ENCODE results near the gene TNP2.
"Not testable (repeated sequence)": the region's sequence is repeated elsewhere in the genome, so short reads cannot be mapped to it uniquely, and the experiment has no call there.

The TNP2 gene

DNA sequence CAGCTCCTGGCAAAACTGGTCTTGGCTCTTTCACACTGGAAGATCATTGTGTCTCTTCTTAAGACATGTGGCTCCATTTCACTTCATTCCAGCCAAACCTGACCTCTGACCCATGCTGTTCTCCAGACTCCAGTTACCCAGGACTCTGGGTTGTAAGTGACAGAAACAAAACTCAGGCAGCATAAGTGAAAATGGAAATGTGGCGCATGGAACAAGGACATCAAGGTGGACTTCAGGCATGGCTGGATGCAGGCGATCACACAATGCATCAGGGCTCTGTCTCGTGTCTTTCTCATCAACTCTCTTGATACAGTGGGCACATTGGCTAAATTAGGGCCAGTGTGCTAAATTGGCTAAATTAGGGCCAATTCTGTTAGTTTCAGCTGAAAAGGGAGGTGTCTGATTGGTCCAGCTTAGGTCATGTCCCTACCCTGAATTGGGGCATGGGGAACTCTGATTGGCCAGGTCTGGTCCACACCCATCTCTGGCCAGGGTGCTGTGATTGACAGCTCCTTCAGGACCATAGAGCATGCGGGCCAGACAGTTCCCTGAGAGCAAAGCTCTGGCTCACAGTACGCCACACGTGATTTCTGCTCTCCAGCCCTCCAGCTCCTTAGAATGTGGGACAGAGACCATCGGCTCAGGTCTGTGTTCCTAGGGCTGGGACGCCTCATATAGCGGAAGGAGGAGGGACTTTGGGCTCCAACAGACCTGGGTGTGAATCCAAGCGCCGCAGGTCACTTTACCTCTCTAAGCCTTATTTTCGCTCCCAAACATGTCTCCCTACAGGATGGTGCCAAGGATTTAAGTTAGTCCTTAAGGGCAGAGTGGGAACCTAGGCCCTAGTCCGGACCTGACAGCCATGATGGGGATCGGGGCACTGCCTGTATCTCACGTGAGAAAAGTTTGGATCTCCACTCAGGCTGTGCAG is 30.6 kb downstream of the TNP2 start:
- DNase-seq = no peak

DNA sequence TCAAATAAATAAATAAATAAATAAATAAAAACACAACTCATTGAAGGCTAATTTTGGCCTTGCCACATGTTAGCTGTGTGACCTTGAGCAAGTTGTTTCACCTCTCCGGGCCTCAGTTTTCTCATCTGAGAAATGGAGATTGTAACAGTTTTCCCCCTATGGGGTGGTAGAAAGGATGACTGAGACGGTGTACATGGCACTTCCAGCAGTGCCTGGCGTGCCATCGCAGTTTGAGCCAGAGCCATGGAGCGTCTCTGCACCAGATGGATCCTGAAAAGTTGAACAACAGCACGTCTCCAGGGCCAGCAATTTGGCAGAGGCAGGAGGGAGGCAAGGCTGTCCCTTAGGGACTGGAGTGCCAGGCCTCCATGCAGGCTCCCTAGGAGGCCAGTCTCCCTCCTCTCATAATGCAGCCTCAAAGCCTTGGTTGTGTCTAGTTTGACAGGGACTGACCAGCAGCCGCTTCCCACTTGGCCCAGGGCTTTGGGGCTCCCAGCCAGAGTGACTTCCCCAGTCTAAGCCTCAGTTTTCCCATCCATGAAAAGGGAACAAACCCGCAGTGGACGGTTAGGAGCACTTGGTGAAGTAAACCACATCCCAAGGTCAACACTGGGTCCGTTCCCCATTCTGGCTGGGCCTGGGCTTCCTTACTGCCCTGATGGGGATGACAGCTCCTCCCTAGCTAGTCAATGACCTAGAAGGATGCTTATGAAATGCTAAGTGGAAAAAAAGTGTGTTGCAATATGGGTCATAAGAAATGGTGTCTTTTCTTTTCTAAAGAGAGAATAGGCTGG is 32.5 kb downstream of the TNP2 start:
- no peak for DNase-seq

DNA sequence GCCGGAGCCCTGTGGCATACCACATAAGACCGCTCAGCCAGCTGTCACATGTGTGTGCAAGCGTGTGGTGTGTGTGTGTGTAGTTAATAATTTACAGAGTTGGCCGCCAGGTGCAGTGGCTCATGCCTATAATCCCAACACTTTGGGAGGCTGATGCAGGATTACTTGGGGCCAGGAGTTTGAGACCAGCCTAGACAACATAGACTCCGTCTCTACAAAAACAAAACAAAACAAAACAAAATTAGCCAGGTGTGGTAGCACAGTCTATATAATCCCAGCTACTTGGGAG is 33.5 kb downstream of the TNP2 start:
- DNase-seq = no peak

DNA sequence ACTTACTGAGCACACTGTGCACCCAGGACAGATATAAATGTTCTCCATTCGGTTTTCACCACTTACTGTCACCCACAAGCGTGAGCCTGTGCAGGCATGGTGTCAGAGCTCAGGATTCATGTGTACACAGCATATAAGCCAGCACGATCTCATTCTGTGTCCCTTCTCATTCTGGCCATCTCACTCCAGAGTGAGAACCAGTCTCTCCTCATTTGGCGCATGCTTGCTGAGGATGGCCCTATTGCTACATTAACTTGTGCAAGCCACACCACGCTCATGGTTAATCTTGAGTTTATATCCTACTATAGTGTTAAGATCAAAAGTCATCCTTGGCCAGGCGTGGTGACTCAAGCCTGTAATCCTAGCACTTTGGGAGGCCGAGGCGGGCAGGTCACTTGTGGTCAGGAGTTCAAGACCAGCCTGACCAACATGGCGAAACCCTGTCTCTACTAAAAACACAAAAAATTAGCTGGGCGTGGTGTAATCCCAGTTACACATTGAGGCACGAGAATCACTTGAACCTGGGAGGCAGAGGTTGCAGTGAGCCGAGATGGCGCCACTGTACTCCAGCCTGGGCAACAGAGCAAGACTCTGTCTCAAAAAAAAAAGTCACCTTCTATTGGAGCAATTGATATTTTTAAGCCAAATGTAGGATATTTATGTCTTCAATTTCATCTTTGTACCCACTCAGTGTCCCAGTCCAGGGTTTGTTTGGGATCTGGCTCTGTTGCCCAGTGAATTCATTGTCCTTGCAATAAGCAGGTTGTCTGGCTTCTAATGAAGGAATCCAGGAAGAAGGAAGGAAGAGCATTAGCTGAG is 34.0 kb downstream of the TNP2 start:
- no peak for DNase-seq

DNA sequence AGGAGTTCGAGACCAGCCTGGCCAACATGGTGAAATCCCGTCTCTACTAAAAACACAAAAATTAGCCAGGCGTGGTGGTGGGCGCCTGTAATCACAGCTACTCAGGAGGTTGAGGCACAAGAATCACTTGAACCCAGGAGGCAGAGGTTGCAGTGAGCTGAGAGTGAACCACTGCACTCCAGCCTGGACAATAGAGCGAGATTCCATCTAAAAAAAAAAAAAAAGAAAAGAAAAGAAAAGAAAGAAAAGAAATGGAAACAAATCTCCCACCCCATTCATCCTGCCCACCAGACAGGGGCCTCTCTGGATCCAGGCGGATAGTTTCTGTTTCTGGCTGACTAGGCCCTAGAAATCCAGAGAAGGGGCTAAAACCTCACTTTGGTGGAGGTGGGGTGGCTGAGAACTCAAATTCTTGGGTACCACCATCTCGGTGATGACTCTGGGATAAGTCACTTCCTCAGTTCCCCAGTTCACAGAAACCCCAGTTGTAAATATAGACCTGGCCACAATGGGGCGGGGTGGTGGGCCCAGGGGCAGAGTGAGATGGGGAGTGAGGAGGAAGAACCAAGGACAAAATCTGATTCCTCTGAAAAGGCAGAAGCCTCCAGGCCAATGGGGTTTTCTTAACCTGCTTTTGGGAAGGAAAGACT is 35.3 kb downstream of the TNP2 start:
- peak; percentile 47 for DNase-seq

DNA sequence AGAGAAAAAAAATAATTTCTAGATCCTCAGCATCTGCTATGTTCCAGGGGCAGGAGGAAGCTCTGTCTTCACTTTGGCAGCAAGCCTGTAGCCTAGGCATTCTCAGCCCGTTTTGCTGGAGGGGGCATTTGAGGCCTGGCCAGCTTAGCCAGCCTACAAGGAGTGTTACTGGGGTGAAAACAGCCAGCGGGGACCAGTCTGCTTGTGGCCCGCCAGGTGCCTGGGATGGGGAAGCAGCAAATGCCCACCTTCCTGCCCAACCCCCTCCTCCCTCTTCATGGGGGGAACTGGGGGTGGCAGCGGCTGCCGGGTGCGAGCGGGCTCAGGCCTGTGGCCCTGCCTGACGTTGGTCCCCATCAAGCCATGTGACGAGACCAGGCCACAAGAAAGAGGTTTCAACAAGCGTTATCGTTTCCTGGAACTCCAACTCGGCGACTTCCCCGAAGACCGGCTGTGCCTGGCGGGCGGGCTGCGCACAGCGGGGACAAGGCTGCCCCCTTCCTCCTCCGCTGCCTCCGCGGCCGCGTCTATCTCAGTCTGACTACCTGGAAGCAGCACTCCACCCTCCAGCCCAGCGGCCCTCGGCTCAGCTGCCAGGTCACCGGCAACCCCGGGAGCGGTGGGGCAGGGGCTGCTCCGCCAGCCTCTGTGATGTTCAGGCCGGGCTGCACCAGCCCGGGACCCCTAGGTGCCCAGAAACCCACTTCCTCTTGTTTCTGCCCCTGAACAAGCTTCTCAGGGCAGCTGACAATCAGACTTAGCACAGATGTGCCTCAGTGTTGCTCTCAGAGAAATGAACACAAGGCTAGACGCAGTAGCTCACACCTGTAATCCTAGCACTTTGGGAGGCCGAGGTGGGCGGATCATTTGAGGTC is 36.0 kb downstream of the TNP2 start:
- DNase-seq = no peak

DNA sequence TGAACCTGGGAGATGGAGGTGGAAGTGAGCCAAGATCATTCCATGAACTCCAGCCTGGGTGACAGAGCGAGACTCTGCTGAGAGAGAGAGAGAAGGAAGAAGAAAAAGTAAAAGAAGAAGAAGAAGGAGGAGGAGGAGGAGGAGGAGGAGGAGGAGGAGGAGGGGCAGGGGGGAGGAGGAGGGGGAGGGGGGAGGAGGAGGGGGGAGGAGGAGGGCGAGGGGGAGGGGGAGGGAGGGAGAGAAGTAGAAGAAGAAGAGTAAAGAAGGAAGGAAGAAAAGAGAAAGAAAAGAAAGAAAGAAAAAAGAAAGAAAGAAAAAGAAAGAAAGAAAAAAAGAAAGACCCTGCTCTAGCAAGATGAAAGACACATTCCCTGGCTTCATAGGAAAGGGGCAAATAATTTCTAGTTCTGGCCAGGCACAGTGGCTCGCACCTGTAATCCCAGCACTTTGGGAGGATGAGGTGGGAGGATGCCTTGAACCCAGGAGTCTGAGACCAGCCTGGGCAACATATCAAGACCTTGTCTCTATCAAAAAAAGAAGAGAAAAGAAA is 36.7 kb downstream of the TNP2 start:
- no peak for DNase-seq

DNA sequence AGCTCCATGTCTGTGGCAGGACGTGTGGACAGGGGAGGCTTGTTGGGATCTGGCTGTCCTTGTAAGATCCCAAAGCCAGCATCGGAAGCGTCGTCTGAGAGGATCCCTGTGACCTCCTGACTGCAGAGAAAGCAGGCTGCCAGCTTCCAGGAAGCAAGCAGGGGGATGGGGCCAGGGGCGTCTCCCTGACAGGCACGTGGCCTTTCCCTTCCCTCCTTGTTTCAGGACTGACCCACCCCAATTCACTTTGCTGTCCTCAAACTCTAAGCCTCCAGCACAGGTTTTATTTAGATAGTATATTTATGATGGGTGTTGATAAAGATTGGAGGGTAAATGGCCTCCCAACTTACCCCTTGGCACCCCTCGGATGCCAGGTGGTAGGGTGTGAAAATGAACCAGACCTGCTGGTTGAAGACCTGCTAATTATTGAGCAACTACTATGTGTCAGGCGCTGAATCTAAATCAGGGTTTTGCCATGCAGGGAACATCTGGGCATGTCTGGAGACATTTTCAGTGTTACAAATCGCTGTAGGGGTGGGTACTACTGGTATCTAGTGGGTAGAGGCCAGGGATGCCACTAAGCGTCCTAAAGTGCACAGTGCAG is 37.7 kb downstream of the TNP2 start:
- DNase-seq = no peak

DNA sequence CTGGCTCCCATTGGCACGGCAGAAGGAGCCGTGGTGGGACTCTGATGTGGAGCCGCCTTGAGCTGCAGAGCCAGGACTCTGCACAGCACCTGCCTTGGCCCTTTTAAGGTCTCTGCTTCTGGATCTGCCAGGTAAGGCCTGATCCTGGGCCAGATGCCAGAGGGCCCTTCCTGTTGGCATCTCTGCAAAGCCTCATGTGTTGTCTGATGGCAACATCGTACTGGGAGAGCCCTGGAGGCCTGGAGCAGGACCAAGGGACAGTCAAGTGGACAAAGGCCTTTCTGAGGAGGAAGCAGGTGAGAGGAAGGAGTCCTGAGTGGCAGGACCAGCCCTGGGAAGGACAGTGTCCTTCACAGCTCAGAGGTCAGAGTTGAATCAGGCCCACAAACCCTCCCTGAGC is 39.2 kb downstream of the TNP2 start:
- DNase-seq = no peak

DNA sequence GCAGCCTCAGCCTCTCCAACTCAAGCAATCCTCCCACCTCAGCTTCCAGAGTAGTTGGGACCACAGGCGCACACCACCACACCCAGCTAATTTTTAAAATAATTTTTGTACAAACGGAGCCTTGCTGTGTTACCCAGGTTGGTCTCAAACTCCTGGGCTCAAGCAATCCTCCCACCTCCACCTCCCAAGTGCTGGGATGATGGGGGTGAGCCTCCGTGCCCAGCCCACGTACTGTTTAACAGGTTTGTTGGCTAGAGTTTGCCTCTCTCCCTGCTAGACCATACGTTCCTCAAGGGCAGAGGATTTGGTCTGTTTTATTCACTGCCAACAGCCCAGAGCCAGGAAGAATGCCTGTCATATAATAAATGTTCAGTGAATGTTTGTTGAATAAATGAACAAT is 39.7 kb downstream of the TNP2 start:
- DNase-seq = no peak

DNA sequence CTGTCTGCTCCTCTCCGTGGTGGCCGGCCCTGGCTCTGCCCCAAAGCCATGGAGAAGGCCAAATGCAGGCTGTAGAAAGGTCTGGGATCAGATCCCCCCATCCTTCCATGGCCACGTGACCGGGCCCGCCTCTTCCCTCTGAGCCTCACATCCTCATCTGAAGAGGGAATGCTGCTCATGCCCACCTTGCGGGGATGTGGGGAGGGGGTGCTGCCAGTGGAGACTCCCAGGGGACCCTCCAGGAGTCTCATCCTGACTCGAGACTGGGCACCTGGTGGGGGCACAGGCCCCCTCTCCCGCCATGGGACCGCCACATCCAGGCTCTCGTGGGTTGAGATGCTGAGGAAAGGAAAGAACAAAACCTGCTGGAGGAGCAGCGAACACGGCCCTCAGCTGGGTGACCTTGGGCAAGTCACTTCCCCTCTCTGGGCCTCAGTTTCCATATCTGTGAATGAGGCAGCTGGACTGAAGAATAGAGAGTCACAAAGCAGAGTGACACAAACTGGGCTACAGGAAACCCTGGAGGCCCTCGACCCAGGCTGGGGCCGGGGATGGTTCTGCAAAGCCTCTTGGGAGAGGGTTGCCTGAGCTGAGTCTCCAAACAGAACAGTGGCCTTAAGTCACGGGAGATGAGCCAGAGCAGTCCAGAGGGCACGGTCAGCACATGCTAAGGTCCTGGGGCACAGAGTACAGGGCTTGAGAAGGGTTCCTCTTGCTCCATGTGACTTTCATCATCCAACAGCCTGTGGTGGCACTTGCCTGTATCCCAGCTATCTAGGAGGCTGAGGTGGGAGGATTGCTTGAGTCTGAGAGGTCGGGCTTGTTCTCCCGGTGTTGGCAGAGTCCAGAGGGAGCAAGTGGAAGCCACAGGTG is 43.2 kb downstream of the TNP2 start:
- no peak for DNase-seq

DNA sequence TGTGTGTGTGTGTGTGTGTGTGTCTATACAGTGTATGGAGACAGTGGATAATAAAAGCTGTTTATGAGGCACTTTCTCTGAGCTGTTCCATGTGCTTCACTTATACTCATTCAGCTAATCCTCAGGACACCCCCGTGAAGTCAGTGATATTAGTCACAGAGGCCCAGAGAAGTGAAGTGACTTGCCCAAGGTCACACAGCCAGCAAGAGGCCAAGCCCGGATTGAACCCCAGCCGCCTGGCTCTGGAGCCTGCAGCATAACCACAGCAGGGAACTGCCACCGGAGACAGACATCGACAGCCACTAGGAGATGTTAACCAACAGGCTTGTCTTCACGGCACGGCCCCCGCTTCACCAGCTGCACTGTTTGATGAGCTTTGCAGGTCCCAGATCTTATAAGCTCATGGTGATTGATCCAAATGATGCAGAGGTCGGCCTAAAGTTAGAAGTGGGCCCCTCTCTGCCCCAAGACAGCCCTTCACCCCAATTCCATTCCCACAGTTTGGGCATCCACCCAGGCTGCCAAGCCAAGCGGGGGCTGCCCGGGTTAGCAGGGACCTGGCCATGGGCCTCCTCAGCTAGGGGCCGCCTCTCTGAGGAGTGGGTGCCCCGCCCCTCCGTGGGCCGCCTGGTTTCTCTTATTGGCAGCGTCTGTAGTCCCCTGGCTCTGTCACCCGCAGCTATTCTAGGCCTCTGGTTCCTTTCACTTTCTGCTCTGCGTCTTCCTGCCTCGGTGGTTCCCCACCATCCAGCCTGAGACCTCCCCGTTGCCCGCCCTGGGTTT is 44.0 kb downstream of the TNP2 start:
- no peak for DNase-seq

DNA sequence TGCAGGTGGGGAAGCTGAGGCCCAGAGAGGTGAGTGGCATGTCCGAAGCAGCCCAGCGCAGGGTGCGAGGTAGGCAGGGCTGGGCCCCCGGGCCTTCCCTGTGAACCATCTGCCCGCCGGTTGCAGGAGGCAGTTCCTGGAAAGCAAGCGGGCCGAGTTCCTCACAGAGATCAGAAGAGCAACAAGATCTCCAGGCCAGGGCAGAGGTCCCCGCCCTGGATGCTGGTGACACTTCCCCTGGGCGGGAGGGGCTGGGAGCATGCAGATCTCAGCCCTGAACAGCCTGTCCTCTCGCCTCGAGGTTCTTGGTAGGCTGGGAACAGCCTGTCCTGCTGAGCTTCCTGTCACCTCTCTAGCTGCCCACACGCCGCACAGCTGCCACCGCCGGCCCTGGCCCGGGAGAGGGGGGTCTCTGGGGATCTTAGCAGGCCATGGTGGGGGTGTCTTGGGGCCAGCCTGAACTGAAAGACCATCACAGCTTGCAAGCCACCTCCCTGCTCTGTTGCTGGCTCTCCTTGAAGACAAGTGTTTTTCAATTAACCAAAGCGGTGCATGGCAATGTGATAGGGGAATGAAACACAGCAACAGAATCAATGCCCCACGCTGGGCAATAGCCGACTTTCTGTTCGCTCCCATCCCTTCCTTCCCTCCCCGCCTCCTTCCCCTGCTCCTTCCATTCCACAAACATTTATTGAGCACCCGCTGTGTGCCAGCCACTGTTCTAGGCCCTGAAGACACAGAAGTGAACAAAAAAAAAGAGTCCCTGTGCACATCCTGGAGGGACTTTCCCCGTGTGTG is 44.8 kb downstream of the TNP2 start:
- no peak for DNase-seq

DNA sequence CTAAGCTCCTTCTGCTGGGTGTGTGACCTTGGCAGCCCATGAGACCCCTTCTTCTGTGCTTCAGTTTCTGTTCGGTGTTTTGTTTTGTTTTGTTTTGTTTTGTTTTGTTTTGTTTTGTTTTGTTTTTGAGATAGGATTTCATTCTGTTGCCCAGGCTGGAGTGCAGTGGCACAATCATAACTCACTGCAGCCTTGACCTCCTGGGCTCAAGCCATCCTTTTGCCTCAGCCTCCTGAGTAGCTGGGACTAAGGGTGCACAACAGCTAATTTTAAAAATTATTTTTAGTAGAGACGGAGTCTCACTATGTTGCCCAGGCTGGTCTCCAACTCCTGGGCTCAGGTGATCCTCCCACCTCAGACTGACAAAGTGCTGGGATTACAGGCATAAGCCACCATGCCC is 48.6 kb downstream of the TNP2 start:
- DNase-seq = not testable (repeated sequence)

DNA sequence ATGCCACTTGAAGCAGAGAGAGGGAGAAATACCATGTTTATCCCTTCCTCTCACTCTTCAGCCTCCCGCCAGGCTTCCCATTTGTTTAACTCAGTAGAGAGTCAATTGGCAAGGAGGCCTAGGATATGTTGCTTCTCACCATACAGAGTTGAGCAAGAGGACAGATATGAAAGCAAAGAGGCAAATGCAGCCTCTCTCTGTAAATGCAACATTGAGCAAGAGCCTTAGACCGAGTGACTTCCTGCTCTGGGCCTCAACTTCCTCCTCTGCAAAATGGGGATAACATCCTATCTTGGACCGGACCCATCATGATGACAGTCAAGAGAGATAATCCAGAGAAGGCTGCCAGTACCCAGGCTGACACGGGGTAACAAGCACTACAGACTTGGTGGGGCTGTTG is 49.9 kb downstream of the TNP2 start:
- DNase-seq = no peak

DNA sequence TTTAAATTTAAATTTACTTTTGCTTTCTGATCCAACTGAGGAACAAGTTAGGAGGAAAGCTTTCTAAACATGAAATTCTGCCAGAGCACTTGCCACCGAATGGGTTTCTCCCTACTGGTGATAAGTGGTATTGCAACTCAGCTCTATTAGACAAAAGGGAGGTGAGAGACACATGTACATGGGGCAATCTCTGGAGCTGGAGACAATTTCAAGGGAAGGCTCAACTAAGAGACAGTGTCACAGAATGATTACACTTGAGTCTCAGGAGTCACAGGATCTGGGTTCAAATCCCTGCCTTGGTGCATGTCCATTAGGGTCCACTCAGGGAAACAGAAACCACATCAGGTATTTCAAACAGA is 50.5 kb downstream of the TNP2 start:
- no peak for DNase-seq
